Dermis blood vessel endothelial cell (primary cell): ENCODE measurements around the gene CDV3. TPM values are rescaled to one million over a fixed set of nuclear protein-coding genes. Genes with fewer than 3 reads are reported as not detected.
A peak's percentile ranks its signal among the peaks of the same experiment; 100 is the strongest.

Experiments used
- DNase-seq: peaks from one replicate; pipeline ENCODE4 v3.0.0; 2010
- total RNA-seq: library from RNA; depleted of rRNA; stranded (reverse); fragments of >200 nt; gene quantifications from 2 replicates; pipeline ENCODE4 v1.2.3, GENCODE V29; 2014

The CDV3 gene
- total RNA-seq, 1 donor from 2014 or later = 226 TPM

DNA sequence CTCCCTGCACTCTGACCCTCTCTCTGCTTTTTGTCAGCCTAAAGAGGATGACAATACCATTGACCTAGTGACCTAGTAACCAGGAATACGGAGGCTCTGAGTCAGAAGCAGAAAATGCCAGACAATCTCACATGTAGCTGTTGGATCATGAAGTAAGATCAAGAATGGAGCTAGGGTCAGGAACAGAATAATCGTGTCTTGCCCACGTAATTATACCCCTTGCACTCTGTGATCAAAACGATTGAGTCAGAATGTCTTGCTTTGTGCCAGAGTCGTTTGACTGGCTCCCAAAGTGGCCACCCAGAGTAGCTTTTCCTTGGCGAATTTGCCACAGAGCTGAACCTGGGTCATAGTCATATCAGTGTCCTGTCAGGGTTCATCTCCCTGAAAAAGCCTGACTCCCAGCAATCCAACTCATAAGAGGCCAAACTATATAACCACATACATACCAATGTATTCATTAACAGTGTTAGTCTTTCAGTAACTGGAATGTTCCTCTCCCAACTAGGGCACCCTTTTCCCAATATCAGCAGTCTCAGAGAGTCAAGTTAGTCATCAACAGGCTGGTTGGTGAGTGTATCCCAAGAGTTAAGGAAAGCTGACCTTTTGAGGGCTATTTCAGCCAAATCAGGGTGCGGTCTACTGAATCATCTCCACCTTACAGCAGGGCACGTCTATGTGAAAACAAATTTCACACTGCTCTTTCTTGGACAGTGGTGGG, 5.0 kb upstream of the CDV3 start:
- peak; percentile 68 for DNase-seq

DNA sequence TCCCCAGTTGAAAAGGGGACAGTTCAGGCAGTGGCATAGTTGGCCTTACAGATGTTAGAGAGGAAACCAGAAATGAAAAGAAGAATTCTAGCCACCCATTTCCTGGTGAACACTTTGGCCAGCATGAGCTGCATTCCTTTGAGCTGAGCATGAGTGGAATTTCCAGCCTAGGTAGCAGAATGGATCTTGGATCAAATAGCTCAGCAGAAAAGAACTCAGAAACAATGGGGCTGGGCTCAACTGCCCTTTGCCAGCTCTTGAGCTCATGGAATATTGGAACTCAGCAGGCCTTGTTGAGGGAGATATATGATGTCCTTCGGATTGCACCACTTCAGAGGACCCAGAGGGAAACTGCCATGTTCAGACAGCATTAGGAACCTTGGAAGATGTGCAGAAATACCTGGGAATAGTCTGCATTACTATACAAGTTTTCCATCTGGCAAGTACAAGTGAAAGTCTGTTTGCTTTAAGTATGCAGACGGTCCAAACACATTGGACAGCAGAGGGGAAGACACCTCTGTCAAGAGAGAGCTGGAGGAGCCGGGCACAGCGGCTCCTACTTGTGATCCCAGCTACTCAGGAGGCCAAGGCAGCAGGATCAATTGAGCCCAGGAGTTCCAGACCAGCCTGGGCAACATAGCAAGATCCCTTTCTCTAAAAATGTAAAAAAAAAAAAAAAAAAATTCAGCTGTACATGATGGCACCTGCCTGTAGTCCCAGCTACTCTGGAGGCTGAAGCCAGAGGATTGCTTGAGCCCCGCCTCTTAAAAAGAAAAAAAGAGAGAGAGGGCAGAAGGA, 3.1 kb upstream of the CDV3 start:
- peak; percentile 92 for DNase-seq

DNA sequence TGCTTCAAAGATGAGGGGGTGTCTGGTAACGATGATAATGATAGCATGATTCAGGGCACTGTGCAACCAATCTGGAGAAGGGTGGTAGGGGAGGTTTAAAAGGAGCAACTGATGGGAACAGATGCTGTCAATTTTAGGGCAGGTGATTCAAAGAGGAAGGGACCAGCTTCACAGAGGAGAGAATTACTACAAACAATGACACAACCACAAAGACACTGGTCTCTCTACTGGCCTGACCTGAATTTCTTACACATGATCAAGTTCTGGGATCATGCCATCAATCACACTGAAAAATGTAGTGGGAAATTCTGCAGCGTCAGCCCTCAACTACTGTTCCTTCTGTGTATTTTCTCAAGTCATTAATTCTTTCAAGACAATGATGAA, 2.6 kb upstream of the CDV3 start:
- no peak for DNase-seq

- DNase-seq = peak; percentile 62
These were observed 1.1 kb upstream of the CDV3 start for GRCh38 chr3:133572158-133573053.

- peak; percentile 100 for DNase-seq
These were observed 345 bp upstream of the CDV3 start for GRCh38 chr3:133573054-133573628.

- DNase-seq = peak; percentile 77
These were observed 885 bp downstream of the CDV3 start for GRCh38 chr3:133574260-133574881.

DNA sequence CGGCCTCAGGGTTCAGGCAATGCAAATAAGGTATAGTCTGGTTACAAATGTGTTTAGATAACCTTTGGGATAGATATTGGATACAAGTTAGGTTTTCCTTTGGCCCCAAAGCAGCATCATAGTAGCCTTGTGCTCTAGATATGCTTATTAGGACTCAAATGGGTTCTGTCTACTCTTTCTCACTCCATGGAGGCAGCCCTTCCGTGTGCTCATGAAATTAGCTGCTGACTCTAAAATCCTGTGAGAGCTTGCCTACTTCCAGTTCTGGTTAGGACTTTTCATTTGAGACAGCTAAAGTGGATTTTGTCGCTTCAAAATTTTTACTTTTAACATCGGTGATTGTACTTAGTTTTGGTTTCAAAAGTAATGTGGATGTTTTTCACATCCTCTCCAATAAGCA, 1.6 kb downstream of the CDV3 start:
- DNase-seq = peak; percentile 16

GRCh38 chr3:133576169-133576568, 2.7 kb downstream of the CDV3 start:
- peak; percentile 18 for DNase-seq

DNA sequence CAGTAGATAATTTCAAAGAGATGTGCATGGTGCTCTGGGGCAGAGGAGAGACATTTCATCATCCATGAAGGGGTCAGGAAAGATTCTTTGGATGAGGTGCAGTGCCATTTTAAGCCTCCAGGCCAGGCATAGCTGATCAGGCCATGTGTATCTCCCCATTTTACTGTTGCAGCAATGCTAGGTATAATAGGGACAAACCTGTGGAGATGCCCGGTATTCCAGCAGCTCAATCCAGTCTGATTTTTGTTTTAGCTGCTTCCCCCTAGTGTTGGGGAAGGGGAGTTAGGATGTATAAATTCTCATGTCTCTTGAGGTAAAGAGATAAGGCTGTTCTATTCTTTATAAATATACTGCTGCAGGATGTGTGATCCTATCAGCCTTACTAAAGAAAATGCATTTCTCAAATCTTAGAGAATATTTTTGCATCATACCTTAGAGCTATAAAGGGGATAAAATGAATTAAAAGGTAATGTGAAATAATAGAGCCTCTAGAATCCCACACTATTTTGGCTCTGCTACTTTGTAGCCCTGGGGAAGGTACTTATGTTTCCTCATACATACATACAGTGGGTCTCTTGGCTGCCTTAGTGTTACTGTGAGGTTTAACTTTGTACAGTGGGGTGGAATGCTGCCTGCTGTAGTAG, 5.2 kb downstream of the CDV3 start:
- DNase-seq = peak; percentile 74

- no peak for DNase-seq
These were observed 9.9 kb downstream of the CDV3 start for GRCh38 chr3:133583396-133583795.

DNA sequence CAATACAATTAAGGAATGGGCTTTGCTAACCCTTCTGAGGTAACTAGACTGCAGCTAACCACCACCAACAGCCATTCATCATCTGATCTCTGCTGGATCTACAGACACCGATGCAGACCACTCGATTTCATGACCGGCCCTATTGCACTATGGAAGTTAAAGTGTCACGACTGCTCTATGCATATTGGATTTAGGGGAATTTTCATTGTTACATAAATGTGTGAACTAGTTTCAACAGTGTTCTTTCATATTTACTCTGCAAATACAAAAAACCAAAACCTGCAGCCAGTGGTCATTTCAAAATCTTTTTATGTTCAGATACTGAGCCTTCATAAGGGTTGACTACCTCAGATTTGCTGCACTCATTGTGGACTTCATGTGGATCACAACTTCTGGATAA, 14.5 kb downstream of the CDV3 start:
- DNase-seq = no peak

GRCh38 chr3:133588784-133589465, 15.4 kb downstream of the CDV3 start:
- DNase-seq = no peak

DNA sequence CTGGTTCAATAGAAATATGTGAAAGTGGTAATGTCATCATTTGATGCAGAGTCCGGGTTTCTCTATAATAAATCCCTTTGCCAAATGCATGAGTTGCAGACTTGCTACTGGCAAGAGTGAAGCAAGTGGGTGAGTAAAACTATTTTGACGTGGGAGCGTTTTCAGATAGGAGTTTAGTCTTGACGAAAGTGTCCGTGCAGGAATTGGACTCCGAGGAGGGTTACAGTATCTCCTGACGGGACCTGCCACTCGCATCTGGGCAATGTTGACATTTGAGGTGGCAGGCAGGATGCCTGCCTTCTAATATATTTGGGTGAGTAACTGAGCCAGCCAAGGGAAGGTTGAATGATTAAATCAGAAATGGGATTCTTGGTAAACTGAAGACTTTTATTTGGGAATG, 16.0 kb downstream of the CDV3 start:
- DNase-seq = no peak

GRCh38 chr3:133591271-133591742, 17.8 kb downstream of the CDV3 start:
- DNase-seq = peak; percentile 57

GRCh38 chr3:133592843-133593242, 19.4 kb downstream of the CDV3 start:
- DNase-seq = no peak

DNA sequence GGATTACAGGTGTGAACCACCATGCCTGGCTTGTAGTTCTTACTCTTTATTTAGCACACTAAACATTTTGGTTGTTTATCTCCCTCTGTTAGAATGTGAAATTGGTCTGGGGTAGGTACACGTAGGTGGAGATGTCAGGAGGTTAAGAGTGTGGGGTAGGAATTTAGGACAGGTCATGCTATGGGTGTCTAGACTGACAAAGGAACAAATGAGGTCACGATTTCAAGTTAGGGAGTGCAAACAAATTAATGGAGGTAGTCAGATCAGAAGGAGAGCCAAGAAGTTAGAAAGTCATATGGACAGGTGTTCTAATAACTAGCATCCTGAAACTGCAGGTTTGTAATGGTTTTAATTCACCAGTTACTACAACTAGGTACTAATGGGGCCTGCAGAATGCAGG, 19.8 kb downstream of the CDV3 start:
- no peak for DNase-seq

- peak; percentile 52 for DNase-seq
These were observed 21.9 kb downstream of the CDV3 start for GRCh38 chr3:133595341-133595740.

- DNase-seq = no peak
These were observed 24.9 kb downstream of the CDV3 start for GRCh38 chr3:133598405-133598804.

DNA sequence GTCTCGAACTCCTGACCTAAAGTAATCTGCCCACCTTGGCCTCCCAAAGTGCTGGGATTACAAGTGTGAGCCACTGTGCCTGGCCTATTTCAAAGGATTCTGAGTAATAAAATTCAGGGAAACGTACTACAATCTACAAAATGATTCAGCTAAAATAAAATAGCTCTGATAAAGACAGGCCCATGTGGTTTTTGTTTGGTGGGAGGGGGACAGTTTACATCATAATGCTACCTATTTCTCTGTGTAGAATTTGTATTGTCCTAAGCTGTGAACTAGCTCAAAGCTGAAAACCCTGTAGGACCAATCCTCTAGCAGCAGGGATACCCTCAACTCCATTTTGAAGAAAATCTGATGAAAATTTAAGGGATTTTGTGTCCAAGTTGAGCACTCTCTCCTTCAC, 25.8 kb downstream of the CDV3 start:
- DNase-seq = no peak

DNA sequence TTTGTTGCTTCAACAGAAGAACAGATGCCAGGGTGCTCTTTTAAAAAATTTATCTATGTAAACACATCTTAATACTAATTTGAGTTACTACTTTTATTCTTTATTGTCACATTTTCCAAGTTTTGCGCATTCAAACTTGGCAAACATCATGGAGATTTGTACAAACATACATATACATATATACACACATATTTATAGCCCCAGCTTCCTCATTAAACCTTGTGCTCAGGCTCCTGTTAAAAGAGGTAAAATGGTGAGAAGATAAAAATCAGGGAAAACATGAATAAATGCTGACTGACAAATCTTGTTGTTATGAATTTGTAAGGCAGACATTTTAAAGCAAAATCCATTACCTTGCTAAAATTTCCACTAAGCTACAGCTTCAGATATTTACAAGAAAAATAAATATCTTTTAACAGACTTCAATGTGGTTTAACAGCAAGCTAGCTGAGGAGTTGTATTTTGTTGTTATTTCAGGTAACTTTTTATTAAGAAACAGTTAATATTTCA, 27.1 kb downstream of the CDV3 start:
- DNase-seq = no peak

DNA sequence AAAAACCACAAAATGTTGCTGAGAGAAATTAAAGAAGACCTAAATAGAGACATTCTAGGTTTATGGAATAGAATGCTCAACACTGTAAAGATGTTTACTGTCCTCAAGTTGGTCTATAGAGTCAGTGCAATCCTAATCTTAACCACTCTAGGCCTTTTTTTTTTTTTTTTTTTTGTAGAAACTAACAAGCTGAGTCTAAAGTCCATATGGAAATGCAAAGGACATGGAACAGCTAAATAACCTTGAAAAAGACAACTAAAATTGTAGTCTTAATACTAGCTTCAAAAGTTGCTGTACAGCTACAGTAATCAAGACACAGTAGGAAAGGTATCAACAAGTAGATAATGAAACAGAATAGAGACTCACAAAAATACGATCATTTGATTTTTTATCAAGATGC, 32.9 kb downstream of the CDV3 start:
- no peak for DNase-seq
